H9 (cell line): ENCODE results near the gene ZNF385B. TPM values are rescaled to one million over a fixed set of nuclear protein-coding genes. Genes with fewer than 3 reads are reported as not detected.
A peak's percentile ranks its signal among the peaks of the same experiment; 100 is the strongest.

ENCODE experiments used
- DNase-seq: peaks from one replicate; pipeline ENCODE4 v3.0.0-alpha.2; 2017
- H2AFZ ChIP-seq: one replicate; pipeline ENCODE4 v1.6.1; 2013; ENCODE audit warnings: mild to moderate bottlenecking, low read length, control low read depth, moderate library complexity
- H2AK5ac ChIP-seq: 2 replicates; pipeline ENCODE4 v1.6.1; 2013; ENCODE audit warnings: low read length, control low read depth, mixed read lengths; ENCODE audit not compliant: insufficient read length
- H2BK120ac ChIP-seq: one replicate; pipeline ENCODE4 v1.6.1; 2013; ENCODE audit warnings: low read depth, mild to moderate bottlenecking, low read length, control low read depth, inconsistent platforms; ENCODE audit not compliant: poor library complexity, severe bottlenecking
- H2BK12ac ChIP-seq: 2 replicates; pipeline ENCODE4 v1.6.1; 2013; ENCODE audit warnings: low read length, control low read depth, mixed read lengths, low read depth; ENCODE audit not compliant: insufficient read length
- H2BK15ac ChIP-seq: 2 replicates; pipeline ENCODE4 v1.6.1; 2013; ENCODE audit warnings: low read depth, low read length, control low read depth
- H2BK20ac ChIP-seq: one replicate; pipeline ENCODE4 v1.6.1; 2013; ENCODE audit warnings: low read depth, mild to moderate bottlenecking, low read length, control low read depth, inconsistent platforms; ENCODE audit not compliant: poor library complexity, severe bottlenecking
- H2BK5ac ChIP-seq: 2 replicates; pipeline ENCODE4 v1.6.1; 2013; ENCODE audit warnings: low read length, control low read depth, mixed read lengths; ENCODE audit not compliant: insufficient read length
- H3K14ac ChIP-seq: 2 replicates; pipeline ENCODE4 v1.6.1; 2013; ENCODE audit warnings: low read length, control low read depth; ENCODE audit not compliant: insufficient read depth
- H3K18ac ChIP-seq: 2 replicates; pipeline ENCODE4 v1.6.1; 2013; ENCODE audit warnings: low read depth, mild to moderate bottlenecking, mixed read lengths, low read length, control low read depth; ENCODE audit not compliant: insufficient read length
- H3K23ac ChIP-seq: 2 replicates; pipeline ENCODE4 v1.6.1; 2013; ENCODE audit warnings: low read length, control low read depth, mixed read lengths, low read depth; ENCODE audit not compliant: insufficient read length
- H3K23me2 ChIP-seq: 2 replicates; pipeline ENCODE4 v1.6.1; 2013; ENCODE audit warnings: low read depth, mild to moderate bottlenecking, mixed read lengths, low read length, control low read depth; ENCODE audit not compliant: insufficient read length, poor library complexity, severe bottlenecking
- H3K27ac ChIP-seq: 2 replicates; pipeline ENCODE4 v1.5.1; 2013; ENCODE audit warnings: low read length, control low read depth, mixed read lengths, low read depth; ENCODE audit not compliant: insufficient read length
- H3K27me3 ChIP-seq: 2 replicates; pipeline ENCODE4 v1.6.1; 2013; ENCODE audit warnings: low read length, control low read depth, inconsistent platforms; ENCODE audit not compliant: insufficient read depth
- H3K4ac ChIP-seq: 2 replicates; pipeline ENCODE4 v1.6.1; 2013; ENCODE audit warnings: low read depth, mild to moderate bottlenecking, control low read depth, inconsistent platforms, low read length, moderate library complexity
- H3K4me1 ChIP-seq: 2 replicates; pipeline ENCODE4 v1.6.1; 2013; ENCODE audit warnings: low read length, control low read depth, inconsistent platforms; ENCODE audit not compliant: insufficient read depth
- H3K4me2 ChIP-seq: 2 replicates; pipeline ENCODE4 v1.6.1; 2013; ENCODE audit warnings: low read length, control low read depth, mixed read lengths; ENCODE audit not compliant: insufficient read length, insufficient read depth
- H3K56ac ChIP-seq: 2 replicates; pipeline ENCODE4 v1.6.1; 2013; ENCODE audit warnings: low read depth, mild to moderate bottlenecking, mixed read lengths, low read length, control low read depth; ENCODE audit not compliant: insufficient read length
- H3K79me1 ChIP-seq: 2 replicates; pipeline ENCODE4 v1.6.1; 2013; ENCODE audit warnings: low read depth, mild to moderate bottlenecking, moderate library complexity, low read length, control low read depth, inconsistent platforms; ENCODE audit not compliant: insufficient read depth, poor library complexity, severe bottlenecking
- H3K79me2 ChIP-seq: 2 replicates; pipeline ENCODE4 v1.6.1; 2013; ENCODE audit warnings: low read length, control low read depth, inconsistent platforms; ENCODE audit not compliant: insufficient read depth
- H3K9ac ChIP-seq: 2 replicates; pipeline ENCODE4 v1.6.1; 2013; ENCODE audit warnings: low read length, control low read depth, mixed read lengths; ENCODE audit not compliant: insufficient read length; ENCODE audit errors: extremely low read depth
- H3K9me3 ChIP-seq: one replicate; pipeline ENCODE4 v1.6.1; 2013; ENCODE audit warnings: low read depth, low read length, inconsistent platforms; ENCODE audit not compliant: control insufficient read depth
- H3T11ph ChIP-seq: one replicate; pipeline ENCODE4 v1.6.1; 2013; ENCODE audit warnings: mild to moderate bottlenecking, low read length, control low read depth, inconsistent platforms
- H4K20me1 ChIP-seq: one replicate; pipeline ENCODE4 v1.6.1; 2013; ENCODE audit not compliant: control insufficient read depth, insufficient read length, insufficient read depth
- H4K5ac ChIP-seq: 2 replicates; pipeline ENCODE4 v1.6.1; 2013; ENCODE audit warnings: low read depth, mild to moderate bottlenecking, mixed read lengths, low read length, control low read depth; ENCODE audit not compliant: insufficient read length
- H4K8ac ChIP-seq: replicated peaks from 2 replicates; pipeline ENCODE4 v1.6.1; 2013; ENCODE audit warnings: low read length, control low read depth, mixed read lengths, low read depth; ENCODE audit not compliant: insufficient read length
- H4K91ac ChIP-seq: 2 replicates; pipeline ENCODE4 v1.6.1; 2013; ENCODE audit warnings: low read depth, mild to moderate bottlenecking, moderate library complexity, mixed read lengths, low read length, control low read depth; ENCODE audit not compliant: insufficient read length
- H3K27ac Mint-ChIP-seq, 3 experiments: 2 replicates in 2 of 3; 3 replicates in 1 of 3; pipeline ENCODE4 v1.8.0; 2020 to 2021; ENCODE audit warnings: mixed read lengths in 3 of 3, mild to moderate bottlenecking in 1 of 3, moderate library complexity in 1 of 3
- H3K27me3 Mint-ChIP-seq: 2 replicates; pipeline ENCODE4 v1.8.0; 2021; ENCODE audit warnings: low read depth, mild to moderate bottlenecking, moderate library complexity, mixed read lengths
- H3K36me3 Mint-ChIP-seq, 3 experiments: 2 replicates in 2 of 3; 3 replicates in 1 of 3; pipeline ENCODE4 v1.8.0; 2020 to 2021; ENCODE audit warnings: low read depth in 3 of 3, mixed read lengths in 3 of 3; ENCODE audit not compliant: insufficient read depth in 1 of 3
- H3K4me1 Mint-ChIP-seq, 2 experiments: 2 replicates each; pipeline ENCODE4 v1.8.0; 2020; ENCODE audit warnings: mixed read lengths in 2 of 2
- H3K4me3 Mint-ChIP-seq, 2 experiments: 2 replicates in 1 of 2; 3 replicates in 1 of 2; pipeline ENCODE4 v1.8.0; 2020 to 2021; ENCODE audit warnings: mild to moderate bottlenecking in 2 of 2, mixed read lengths in 2 of 2, moderate library complexity in 1 of 2
- H3K9me3 Mint-ChIP-seq, 2 experiments: 2 replicates in 1 of 2; 3 replicates in 1 of 2; pipeline ENCODE4 v1.8.0; 2020; ENCODE audit warnings: mild to moderate bottlenecking in 2 of 2, mixed read lengths in 2 of 2, moderate library complexity in 1 of 2
- WGBS: extraction: QIAGEN DNeasy Blood & Tissue Kit; methylation state at CpG from one replicate; pipeline ENCODE4 v1.1.7; 2013; ENCODE audit warnings: missing lambda C conversion rate, low lambda C conversion rate, mixed read lengths; ENCODE audit not compliant: insufficient read length; ENCODE audit errors: extremely low coverage; 5-methylcytosine and 5-hydroxymethylcytosine counted together
- total RNA-seq: library from RNA; stranded (reverse); gene quantifications from 2 replicates; pipeline ENCODE4 v1.2.1, GENCODE V29; 2021
- TF ChIP-seq, protein P1 (sequence below): fragments of 200-600 bp; sonication (generic); conservative IDR thresholded peaks from 3 replicates; pipeline ENCODE4 v1.8.0; 2021; ENCODE audit warnings: antibody characterized with exemption, mild to moderate bottlenecking

The ZNF385B gene
- total RNA-seq, 1 experiment from 2014 or later, result 2.1 TPM

DNA sequence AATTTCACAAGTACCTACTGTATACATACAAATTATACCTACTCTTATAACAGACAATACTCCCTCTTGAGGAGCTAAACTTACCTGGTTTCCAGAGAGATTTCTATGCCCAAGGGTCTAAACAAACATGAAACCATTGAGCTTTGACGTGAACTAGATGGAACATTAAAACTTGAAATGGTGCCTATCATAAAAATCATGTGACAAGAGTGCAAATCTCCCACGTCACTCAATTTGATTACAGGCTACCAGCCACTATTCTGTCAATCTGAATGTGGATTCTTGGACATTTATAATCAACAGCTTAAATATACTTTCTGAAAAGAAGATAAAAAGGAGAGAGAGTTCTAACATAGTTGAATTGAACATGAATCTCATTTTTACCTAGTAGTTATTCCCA is 299.7 kb downstream of the ZNF385B start:
- Mint-ChIP-seq H3K27ac (no peak overlapping the region), H3K4me1 (peaks cover 16 to 28% of the 10 kb centered on the region in 2 experiments), H3K9me3 (no peaks in the 10 kb centered on the region), H3K27me3 (no peaks in the 10 kb centered on the region), H3K36me3 (no peaks in the 10 kb centered on the region), H3K4me3 (no peak overlapping the region)
- Histone ChIP-seq H3K23me2 (no peaks in the 10 kb centered on the region), H3K79me2 (no peaks in the 10 kb centered on the region), H4K20me1 (no peaks in the 10 kb centered on the region), H3K23ac (no peak overlapping the region), H4K5ac (no peak overlapping the region), H3T11ph (no peak overlapping the region), H3K27ac (no peak overlapping the region), H3K79me1 (no peaks in the 10 kb centered on the region), H3K27me3 (no peaks in the 10 kb centered on the region), H3K18ac (no peak overlapping the region), H2BK15ac (no peak overlapping the region), H3K56ac (no peak overlapping the region), H3K14ac (no peak overlapping the region), H4K91ac (no peak overlapping the region), H2AFZ (no peak overlapping the region), H3K9ac (no peak overlapping the region), H2BK120ac (no peak overlapping the region), H4K8ac (no peak overlapping the region), H3K4me1 (no peaks in the 10 kb centered on the region; the same call in 1 of the 2 replicates), H2BK20ac (peak overlapping the region; percentile 45), H3K9me3 (no peaks in the 10 kb centered on the region), H3K4me2 (no peak overlapping the region), H3K4ac (no peak overlapping the region), H2AK5ac (no peak overlapping the region), H2BK5ac (no peak overlapping the region), H2BK12ac (no peak overlapping the region)
- no CpG with 5 or more reads among the region's 2 CpGs for WGBS
- DNase-seq, result no peak
- TF ChIP-seq, protein P1, sequence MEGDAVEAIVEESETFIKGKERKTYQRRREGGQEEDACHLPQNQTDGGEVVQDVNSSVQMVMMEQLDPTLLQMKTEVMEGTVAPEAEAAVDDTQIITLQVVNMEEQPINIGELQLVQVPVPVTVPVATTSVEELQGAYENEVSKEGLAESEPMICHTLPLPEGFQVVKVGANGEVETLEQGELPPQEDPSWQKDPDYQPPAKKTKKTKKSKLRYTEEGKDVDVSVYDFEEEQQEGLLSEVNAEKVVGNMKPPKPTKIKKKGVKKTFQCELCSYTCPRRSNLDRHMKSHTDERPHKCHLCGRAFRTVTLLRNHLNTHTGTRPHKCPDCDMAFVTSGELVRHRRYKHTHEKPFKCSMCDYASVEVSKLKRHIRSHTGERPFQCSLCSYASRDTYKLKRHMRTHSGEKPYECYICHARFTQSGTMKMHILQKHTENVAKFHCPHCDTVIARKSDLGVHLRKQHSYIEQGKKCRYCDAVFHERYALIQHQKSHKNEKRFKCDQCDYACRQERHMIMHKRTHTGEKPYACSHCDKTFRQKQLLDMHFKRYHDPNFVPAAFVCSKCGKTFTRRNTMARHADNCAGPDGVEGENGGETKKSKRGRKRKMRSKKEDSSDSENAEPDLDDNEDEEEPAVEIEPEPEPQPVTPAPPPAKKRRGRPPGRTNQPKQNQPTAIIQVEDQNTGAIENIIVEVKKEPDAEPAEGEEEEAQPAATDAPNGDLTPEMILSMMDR, result no peak
